ENCODE measurements around the gene RNH1.

RNH1 gene

DNA sequence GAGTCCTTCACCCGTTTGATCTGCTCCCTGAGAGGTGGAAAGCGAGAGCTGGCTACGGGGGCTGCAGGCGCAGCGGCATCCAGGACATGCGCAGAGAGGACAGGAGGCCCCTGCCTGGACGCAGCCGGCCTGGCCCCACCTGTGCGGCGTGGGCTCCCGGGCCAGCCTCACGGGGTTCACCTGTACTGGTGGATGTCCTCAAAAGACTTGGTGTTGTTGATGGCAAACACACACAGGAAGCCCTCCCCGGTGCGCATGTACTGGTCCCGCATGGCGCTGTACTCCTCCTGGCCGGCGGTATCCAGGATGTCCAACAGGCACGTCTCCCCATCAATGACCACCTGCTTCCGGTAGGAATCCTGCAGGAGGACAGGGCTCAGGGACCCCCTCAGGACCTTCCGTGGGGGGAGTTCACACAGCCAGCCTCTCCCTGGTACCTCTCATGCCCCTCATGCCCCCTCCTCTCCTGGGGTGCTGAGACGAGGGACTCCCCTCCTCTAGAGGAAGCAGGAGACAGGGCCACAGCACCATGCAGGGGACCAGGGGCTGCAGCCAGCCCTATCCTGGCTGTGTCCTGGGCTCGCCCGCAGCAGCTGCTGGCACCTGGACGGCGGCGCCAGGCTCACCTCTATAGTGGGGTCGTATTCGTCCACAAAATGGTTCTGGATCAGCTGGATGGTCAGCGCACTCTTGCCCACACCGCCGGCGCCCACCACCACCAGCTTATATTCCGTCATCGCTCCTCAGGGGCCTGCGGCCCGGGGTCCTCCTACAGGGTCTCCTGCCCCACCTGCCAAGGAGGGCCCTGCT lies 26.7 kb upstream of the RNH1 start:
- peak overlapping the region; percentile 87 for H3K4me3 ChIP-seq (replicated peaks; ENCODE audit: low read depth, low read length)
- TF ChIP-seq, protein P1, sequence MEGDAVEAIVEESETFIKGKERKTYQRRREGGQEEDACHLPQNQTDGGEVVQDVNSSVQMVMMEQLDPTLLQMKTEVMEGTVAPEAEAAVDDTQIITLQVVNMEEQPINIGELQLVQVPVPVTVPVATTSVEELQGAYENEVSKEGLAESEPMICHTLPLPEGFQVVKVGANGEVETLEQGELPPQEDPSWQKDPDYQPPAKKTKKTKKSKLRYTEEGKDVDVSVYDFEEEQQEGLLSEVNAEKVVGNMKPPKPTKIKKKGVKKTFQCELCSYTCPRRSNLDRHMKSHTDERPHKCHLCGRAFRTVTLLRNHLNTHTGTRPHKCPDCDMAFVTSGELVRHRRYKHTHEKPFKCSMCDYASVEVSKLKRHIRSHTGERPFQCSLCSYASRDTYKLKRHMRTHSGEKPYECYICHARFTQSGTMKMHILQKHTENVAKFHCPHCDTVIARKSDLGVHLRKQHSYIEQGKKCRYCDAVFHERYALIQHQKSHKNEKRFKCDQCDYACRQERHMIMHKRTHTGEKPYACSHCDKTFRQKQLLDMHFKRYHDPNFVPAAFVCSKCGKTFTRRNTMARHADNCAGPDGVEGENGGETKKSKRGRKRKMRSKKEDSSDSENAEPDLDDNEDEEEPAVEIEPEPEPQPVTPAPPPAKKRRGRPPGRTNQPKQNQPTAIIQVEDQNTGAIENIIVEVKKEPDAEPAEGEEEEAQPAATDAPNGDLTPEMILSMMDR (IDR thresholded peaks at IDR 0.05; ENCODE audit: low read depth, low read length, missing control alignments): no peak
- no peak for DNase-seq (ENCODE audit: extremely low read depth, low read depth)

DNA sequence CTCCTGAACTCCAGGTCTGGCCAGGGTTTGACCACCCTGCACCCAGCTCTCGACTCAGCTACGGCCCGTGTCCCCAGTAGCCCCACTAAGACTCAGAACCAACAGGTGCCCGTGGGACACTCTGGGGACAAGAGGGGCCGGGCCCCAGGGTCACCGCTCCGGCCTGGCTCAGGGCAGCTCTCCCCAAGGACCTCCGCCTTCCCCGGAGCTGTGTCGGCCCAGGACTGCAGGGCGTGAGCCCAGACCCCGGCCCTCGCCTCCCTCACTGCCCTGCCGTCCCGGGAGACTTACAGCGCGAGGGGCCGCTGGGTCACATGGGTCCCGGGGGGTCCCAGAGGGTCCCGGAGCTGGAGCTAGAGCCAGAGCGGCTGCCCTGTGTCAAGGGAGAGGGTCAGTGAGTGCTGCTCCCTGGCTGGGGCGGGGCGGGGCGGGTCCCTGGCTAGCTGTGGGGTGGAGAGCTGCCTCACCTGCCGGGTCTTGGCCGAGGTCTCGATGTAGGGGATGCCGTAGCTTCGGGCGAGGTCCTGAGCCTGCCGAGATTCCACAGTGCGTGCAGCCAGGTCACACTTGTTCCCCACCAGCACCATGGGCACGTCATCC lies 26.0 kb upstream of the RNH1 start:
- H3K4me3 ChIP-seq (replicated peaks; ENCODE audit: low read depth, low read length): no peak overlapping the region
- DNase-seq (ENCODE audit: extremely low read depth, low read depth): no peak
- TF ChIP-seq, protein P1 (IDR thresholded peaks at IDR 0.05; ENCODE audit: low read depth, low read length, missing control alignments): no peak

DNA sequence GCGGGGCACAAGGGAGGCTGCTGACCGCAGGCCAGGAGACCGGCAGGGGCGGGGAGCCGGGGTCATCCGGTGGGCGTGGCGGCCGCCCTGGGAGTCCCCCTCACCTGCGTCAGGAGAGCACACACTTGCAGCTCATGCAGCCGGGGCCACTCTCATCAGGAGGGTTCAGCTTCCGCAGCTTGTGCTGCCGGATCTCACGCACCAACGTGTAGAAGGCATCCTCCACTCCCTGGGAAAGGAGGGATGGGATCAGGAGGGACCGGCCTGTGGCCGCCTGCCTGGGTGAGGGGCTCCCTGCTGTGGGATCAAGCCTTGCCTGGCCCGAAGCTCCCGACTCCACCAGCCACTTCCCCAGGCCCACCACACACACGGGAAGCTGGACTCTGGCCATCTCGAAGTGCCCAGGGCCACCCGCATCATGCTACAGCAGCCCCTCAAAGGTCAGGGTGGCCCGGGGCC lies 25.5 kb upstream of the RNH1 start:
- DNase-seq (ENCODE audit: extremely low read depth, low read depth): no peak
- H3K4me3 ChIP-seq (replicated peaks; ENCODE audit: low read depth, low read length): no peak overlapping the region
- TF ChIP-seq, protein P1 (IDR thresholded peaks at IDR 0.05; ENCODE audit: low read depth, low read length, missing control alignments): no peak

DNA sequence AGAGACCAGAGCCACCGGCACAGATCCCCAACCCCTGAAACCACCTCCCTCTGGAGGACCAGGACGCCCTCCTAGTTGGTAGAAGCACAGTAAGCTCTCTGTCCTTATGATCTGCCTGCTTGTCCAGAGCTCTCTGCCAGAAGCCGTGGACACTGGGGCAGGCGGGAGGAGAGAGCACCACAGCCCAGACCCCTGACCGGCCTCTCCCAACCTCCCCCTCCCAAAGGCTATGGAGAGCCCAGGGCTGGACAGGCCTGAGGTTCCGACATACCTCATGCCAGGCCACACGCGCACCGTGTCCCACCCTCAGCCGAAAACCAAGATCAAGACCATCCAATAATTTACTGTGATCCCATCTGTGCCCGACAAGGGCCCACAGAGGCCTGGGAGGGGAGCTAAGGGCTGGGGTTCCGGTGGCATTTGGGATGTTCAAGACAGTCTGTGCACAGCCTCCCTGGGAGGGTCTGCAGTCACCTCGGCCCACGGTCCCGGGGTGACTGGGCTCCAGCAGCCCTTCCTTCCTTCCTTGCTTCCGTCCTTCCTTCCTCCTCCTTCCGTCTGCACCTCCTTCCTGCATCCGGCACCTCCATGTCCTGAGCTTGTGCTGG lies 25.0 kb upstream of the RNH1 start:
- no peak for DNase-seq (ENCODE audit: extremely low read depth, low read depth)
- TF ChIP-seq, protein P1 (IDR thresholded peaks at IDR 0.05; ENCODE audit: low read depth, low read length, missing control alignments): no peak
- no peak overlapping the region for H3K4me3 ChIP-seq (replicated peaks; ENCODE audit: low read depth, low read length)

DNA sequence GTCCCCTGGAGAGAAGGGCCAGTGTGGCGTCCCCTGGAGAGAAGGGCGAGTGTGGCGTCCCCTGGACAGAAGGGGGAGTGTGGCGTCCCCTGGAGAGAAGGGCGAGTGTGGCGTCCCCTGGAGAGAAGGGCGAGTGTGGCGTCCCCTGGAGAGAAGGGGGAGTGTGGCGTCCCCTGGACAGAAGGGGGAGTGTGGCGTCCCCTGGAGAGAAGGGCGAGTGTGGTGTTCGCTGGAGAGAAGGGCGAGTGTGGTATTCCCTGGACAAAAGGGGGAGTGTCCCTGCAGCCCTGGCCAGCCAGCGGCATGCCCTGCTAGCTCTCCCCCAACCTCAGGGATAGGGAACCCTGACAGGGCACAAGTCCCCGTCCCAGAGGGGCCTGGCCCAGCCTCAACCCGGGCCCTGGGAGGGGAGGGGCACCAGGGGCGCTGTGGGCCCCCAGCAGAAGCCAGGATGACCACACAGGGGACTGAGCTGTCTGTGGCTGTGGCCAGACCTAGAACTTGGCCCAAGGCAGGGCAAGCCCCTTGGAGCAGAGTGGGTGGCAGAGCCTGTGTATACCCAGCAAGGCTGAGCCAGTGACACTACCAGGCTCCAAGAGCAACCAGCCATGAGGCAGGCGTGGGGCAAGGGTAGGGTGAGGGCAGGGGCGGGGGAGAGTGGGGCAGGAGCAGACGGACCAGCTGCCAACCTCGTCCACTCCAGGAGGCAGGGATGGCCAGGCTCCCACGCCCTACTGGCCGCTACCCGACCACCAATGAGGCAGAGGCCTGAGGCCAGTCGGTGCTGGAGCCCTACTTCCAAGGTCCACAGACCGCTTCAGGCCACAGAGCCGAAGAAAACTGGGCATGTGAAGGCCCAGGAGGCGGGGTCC lies 24.2 kb upstream of the RNH1 start:
- no peak for DNase-seq (ENCODE audit: extremely low read depth, low read depth)
- TF ChIP-seq, protein P1 (IDR thresholded peaks at IDR 0.05; ENCODE audit: low read depth, low read length, missing control alignments): no peak
- no peak overlapping the region for H3K4me3 ChIP-seq (replicated peaks; ENCODE audit: low read depth, low read length)

DNA sequence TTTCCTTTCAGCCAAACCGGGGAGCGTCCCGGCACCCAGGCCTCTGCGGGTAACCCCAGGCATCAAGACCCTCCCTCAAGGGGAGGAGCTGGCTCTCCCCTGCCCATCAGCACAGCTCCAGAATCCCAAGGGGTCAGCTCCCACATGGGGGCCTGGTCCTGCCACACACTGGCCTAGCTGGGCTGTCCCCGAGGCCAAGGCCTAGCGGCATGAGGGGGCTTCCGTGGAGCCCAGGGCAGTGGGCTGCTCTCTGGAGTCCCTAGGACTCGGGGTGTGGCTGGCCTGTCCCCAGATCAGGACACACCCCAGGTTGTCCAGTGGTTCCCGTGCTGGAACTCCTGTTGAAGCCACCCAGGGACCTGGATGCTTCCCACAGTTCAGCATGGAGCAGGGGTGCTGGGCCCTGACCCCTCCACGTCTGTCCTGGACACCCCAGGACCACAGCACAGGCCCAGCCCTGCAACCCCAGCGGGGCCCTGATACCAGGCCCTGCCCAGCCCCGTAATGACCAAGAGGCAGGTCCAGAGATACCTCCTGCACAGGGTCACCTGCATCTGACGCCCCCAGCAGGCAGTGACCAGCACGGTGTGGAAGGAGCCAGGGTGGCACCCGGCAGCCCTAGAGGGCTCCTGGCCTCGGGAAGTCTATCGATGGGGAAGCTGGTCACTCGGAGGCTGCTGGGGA lies 22.8 kb upstream of the RNH1 start:
- TF ChIP-seq, protein P1 (IDR thresholded peaks at IDR 0.05; ENCODE audit: low read depth, low read length, missing control alignments): no peak
- no peak overlapping the region for H3K4me3 ChIP-seq (replicated peaks; ENCODE audit: low read depth, low read length)
- no peak for DNase-seq (ENCODE audit: extremely low read depth, low read depth)
